Measurements from ENCODE around the gene KCNIP4. TPM values are rescaled to one million over a fixed set of nuclear protein-coding genes. Genes with fewer than 3 reads are reported as not detected.

The KCNIP4 gene
- total RNA-seq, 1 experiment from 2014 or later, result not detected

DNA sequence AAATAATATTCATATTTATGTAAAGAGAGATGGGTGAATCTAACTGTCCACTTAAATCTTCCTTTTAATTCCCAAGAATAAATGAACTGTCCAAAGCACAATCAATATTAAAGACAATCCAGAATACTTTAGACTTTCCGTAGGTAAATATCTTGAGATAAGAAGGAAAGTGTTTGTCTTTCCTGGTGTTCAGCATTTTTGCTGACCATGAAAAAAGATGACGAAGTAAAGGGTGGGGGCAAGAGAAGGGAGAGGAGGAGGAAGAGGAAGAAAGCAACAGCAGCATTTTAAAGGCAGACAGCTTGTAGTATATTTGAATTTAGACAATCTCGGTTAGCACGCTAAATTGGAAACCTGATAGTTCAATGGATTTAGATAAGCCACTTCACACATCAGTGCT is 498.2 kb downstream of the KCNIP4 start:
- Histone ChIP-seq H3K27me3 (replicated peaks) (no peaks in the 10 kb centered on the region), H3K27ac (no peak overlapping the region), H3K4me3 (no peak overlapping the region), H3K9me3 (replicated peaks) (no peaks in the 10 kb centered on the region), H3K4me1 (replicated peaks) (no peaks in the 10 kb centered on the region), H3K36me3 (no peaks in the 10 kb centered on the region)
- no peak for DNase-seq (ENCODE audit: low read depth in 1 of 2, low spot score in 2 of 2)

DNA sequence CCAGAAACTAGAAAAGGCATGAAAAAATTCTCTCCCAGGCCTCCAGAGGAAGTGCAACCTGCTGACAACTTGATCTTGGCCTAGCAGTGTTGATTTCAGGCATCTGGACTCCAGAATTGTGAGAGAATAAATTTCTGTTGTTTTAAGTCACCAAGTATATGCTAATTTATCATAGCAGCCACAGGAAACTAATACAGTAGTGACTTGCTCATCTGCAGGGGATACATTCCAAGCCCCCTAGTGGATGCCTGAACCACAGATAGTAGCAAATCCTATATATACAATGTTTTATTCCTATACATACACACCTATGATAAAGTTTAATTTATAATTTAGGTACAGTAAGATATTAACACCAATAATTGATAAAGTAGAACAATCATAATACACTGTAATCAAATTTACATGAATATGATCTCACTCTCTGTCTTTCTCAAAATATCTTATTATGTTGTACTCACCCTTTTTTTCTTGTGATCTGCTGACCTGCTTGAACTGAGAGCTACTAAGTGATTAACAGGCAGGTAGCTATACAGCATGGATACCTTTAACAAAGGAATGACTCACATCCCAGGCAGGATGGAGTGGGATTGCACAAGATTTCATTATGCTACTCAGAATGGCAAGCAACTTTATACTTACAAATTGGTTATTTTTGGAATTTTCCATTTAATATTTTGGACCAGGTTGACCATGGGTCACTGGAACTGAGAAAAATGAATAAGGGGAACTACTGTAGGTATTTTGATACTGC is 501.1 kb downstream of the KCNIP4 start:
- DNase-seq (ENCODE audit: low read depth in 1 of 2, low spot score in 2 of 2), result no peak
- Histone ChIP-seq H3K9me3 (replicated peaks) (no peaks in the 10 kb centered on the region), H3K4me1 (replicated peaks) (no peaks in the 10 kb centered on the region), H3K4me3 (no peak overlapping the region), H3K27ac (no peak overlapping the region), H3K27me3 (replicated peaks) (no peaks in the 10 kb centered on the region), H3K36me3 (no peaks in the 10 kb centered on the region)

DNA sequence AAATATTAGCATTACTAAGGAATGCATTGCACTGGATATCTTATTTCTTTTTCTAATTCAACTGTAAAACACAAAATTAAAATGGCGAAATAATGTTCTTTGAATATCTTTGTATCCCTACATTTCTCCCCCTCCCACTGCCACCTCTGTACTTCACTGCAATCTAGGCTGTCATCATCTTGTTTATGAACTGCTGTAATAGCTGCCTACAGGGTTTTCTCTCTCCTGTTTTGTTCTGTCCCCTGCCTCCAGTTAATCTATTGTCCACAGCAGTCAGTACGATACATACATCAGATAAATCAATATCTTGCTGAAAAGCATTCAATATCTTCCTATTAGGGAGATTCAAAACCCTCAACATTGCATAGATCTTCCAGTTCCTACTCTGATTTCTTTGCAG is 528.4 kb downstream of the KCNIP4 start:
- Histone ChIP-seq H3K4me1 (replicated peaks) (no peaks in the 10 kb centered on the region), H3K27me3 (replicated peaks) (no peaks in the 10 kb centered on the region), H3K9me3 (replicated peaks) (no peaks in the 10 kb centered on the region), H3K27ac (no peak overlapping the region), H3K4me3 (no peak overlapping the region), H3K36me3 (no peaks in the 10 kb centered on the region)
- no peak for DNase-seq (ENCODE audit: low read depth in 1 of 2, low spot score in 2 of 2)

DNA sequence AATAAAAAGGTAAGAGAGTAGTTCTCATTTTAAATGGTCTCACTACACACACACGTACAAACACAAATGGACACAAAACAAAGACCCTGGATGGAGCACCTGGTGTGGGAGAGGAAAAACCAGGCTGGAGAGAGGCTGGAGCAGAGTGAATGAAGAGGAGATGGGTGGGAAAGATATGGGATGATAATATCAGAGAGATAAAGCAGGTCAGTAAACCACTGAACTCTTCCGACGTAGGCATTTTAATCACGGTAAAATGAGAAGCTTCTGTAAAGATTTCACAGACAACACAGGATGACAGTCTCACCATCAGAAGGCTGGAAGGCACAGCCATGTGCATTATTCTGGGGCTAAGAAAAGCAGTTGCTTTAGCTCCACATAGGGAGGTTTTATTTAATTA is 532.8 kb downstream of the KCNIP4 start:
- Histone ChIP-seq H3K9me3 (replicated peaks) (no peaks in the 10 kb centered on the region), H3K27me3 (replicated peaks) (no peaks in the 10 kb centered on the region), H3K4me1 (replicated peaks) (no peaks in the 10 kb centered on the region), H3K4me3 (no peak overlapping the region), H3K36me3 (no peaks in the 10 kb centered on the region), H3K27ac (no peak overlapping the region)
- DNase-seq (ENCODE audit: low read depth in 1 of 2, low spot score in 2 of 2), result no peak

DNA sequence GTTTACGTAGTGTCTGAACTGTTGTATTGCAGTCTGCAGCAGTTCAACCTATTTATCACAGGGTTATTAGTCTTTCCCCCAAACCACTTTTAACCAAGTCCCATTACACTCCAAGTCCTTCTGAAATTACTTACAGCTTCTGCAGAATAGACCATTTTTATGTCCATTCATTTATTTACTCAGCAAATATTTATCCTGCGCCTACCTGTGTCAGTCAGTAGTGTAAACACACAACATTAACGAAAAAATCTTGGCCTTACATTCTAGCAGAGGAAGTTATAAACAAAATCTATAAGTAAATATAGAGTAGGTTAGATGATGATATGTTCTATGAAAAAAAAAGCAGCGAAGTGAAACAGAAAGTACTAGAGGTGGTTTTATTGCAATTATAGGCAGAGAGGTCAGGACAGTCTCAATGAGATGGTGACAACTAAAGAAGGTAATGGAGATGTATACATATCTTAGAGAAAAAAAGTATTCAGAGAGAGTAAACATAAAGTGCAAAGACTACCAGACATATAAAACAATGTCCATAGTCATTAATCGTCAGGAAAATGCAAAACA is 534.7 kb downstream of the KCNIP4 start:
- no peaks in the 10 kb centered on the region for H3K9me3 ChIP-seq (replicated peaks)

DNA sequence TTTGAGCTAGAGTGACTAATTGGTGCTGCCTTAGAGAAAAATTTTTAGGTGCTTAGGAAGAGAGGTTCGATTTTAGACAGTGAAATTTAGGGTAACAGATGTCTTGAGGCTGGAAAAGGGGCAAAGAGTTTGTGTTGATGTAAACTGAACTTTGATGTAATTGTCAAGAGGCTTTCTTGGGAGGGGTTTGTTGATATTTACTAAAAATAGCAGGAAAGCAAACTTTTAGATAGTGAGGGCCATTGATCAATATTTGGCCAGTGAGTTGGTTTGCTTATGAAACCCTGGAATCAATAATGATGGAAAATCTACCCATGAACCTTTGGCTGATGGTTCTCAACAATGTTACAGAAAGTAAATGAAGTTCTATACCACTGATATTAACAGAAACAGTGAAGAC is 537.5 kb downstream of the KCNIP4 start:
- H3K9me3 ChIP-seq (replicated peaks), result no peaks in the 10 kb centered on the region
- no peak overlapping the region for H3K4me3 ChIP-seq
- H3K36me3 ChIP-seq, result no peaks in the 10 kb centered on the region
- DNase-seq (ENCODE audit: low read depth in 1 of 2, low spot score in 2 of 2), result no peak
- H3K4me1 ChIP-seq (replicated peaks), result no peaks in the 10 kb centered on the region
- H3K27me3 ChIP-seq (replicated peaks), result no peaks in the 10 kb centered on the region
- no peak overlapping the region for H3K27ac ChIP-seq

More for the DNA sequence above, 534.7 kb downstream of the KCNIP4 start:
- DNase-seq (ENCODE audit: low read depth in 1 of 2, low spot score in 2 of 2), result no peak
- Histone ChIP-seq H3K4me3 (no peak overlapping the region), H3K36me3 (no peaks in the 10 kb centered on the region), H3K4me1 (replicated peaks) (no peaks in the 10 kb centered on the region), H3K27me3 (replicated peaks) (no peaks in the 10 kb centered on the region), H3K27ac (no peak overlapping the region)

DNA sequence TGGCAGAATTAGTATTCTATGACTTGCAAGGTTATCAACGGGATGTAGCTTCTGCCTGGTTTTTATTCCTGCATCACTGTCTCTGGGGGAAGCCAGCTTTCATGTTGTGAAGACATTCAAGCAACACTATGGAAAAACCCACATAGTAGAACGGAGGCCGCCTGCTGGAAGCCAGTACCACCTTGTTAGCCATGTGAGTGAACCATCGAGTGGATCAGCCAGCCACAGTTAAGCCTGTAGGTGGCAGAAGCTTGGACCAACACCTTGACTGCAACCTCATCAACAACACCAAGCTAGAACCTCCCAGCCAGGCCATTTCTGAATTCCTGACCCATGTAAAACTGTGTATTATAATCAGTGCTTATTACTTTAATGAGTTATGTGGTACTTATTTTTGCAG is 538.2 kb downstream of the KCNIP4 start:
- Histone ChIP-seq H3K27me3 (replicated peaks) (no peaks in the 10 kb centered on the region), H3K36me3 (no peaks in the 10 kb centered on the region), H3K9me3 (replicated peaks) (no peaks in the 10 kb centered on the region), H3K4me1 (replicated peaks) (no peaks in the 10 kb centered on the region), H3K27ac (no peak overlapping the region), H3K4me3 (no peak overlapping the region)
- DNase-seq (ENCODE audit: low read depth in 1 of 2, low spot score in 2 of 2), result no peak

DNA sequence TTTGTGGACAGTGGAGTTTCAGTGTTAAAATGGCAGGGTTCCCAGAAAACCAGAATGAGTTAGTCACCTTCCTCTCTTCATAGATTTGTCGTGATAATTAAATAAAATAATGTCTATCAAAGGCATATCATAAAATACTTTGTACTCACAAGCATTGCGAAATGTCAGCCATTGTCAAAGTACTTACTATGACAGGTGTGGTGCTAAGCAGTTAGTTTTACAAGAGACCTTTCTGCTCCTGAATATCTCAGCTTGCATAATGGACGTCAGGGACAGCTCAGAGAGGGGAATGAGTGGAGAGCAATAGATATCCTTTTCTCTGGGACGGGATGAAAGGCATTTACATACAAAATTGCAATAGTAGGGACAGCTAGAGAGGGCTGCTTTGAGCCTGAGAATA is 560.9 kb downstream of the KCNIP4 start:
- Histone ChIP-seq H3K27ac (no peak overlapping the region), H3K27me3 (replicated peaks) (no peaks in the 10 kb centered on the region), H3K4me1 (replicated peaks) (no peaks in the 10 kb centered on the region), H3K36me3 (no peaks in the 10 kb centered on the region), H3K4me3 (no peak overlapping the region), H3K9me3 (replicated peaks) (no peaks in the 10 kb centered on the region)
- no peak for DNase-seq (ENCODE audit: low read depth in 1 of 2, low spot score in 2 of 2)

DNA sequence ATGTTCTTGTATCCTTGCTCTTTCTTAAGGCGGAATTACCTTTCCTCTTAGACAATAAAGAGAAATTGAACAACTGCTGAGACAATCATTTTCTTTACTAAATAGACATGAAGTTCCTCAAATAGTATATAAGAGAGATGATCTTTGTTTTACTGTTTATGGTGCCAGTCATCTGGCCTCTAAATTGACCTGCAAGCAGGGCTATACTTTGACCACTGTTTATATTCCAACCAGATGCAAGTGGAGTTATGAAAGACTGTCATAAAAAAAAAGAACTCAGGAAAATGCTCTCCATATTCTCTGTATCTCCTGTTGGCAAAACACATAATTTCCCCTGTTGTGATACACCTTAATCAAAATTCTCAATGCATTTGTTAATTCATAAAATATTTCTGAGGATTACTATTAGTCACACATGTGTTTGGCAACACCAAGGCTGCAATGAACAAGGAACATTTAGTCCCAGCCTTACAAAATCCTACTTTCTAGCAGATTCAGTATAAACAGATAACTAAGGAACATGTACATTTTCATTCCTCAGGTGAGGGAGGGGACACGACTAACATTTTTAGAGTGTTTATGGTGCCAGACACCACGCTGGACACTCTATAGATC is 562.3 kb downstream of the KCNIP4 start:
- H3K9me3 ChIP-seq (replicated peaks), result no peaks in the 10 kb centered on the region
- no peaks in the 10 kb centered on the region for H3K36me3 ChIP-seq
- no peaks in the 10 kb centered on the region for H3K4me1 ChIP-seq (replicated peaks)
- H3K27ac ChIP-seq, result no peak overlapping the region
- H3K4me3 ChIP-seq, result no peak overlapping the region
- DNase-seq (ENCODE audit: low read depth in 1 of 2, low spot score in 2 of 2), result no peak
- no peaks in the 10 kb centered on the region for H3K27me3 ChIP-seq (replicated peaks)

DNA sequence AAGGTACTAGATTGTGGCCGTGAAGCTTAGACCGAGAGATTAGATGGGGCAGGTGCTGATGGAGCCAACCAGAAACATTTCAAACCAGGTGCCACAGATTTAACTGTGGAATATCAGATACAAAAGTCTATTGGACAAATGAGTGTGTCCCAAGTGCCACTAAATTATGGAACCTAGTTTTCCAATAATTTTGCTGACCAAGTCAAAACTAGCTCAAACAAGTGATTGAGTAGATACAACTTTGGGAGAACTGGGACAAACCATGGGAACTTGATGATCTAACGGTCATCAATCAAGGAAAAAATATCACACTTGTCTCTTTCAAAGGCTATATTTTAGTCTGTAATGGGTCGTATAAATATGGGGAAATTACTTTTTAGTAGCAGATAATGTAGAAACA is 562.9 kb downstream of the KCNIP4 start:
- no peaks in the 10 kb centered on the region for H3K36me3 ChIP-seq
- no peaks in the 10 kb centered on the region for H3K4me1 ChIP-seq (replicated peaks)
- no peaks in the 10 kb centered on the region for H3K27me3 ChIP-seq (replicated peaks)
- no peak overlapping the region for H3K4me3 ChIP-seq
- no peak for DNase-seq (ENCODE audit: low read depth in 1 of 2, low spot score in 2 of 2)
- no peak overlapping the region for H3K27ac ChIP-seq
- H3K9me3 ChIP-seq (replicated peaks), result no peaks in the 10 kb centered on the region

DNA sequence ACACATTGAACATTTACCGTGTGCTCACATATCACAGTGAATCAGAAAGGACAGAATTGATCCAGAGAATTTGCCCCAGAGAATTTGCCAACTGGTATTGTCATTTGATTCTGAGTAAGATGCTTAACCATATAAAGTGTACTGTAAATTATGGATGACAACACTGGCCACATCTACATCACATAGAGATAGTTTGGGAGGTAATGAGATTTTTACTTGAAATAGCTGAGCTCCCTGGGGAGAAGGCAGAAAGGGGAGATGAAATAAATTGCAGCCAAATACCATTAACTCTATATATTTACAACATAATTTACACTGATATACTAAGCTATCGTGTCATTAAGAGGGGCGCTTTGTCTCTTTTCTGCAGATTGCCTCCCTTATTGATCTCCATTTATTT is 564.0 kb downstream of the KCNIP4 start:
- Histone ChIP-seq H3K27me3 (replicated peaks) (no peaks in the 10 kb centered on the region), H3K4me1 (replicated peaks) (no peaks in the 10 kb centered on the region), H3K27ac (no peak overlapping the region), H3K36me3 (no peaks in the 10 kb centered on the region), H3K9me3 (replicated peaks) (no peaks in the 10 kb centered on the region), H3K4me3 (no peak overlapping the region)
- DNase-seq (ENCODE audit: low read depth in 1 of 2, low spot score in 2 of 2), result no peak

DNA sequence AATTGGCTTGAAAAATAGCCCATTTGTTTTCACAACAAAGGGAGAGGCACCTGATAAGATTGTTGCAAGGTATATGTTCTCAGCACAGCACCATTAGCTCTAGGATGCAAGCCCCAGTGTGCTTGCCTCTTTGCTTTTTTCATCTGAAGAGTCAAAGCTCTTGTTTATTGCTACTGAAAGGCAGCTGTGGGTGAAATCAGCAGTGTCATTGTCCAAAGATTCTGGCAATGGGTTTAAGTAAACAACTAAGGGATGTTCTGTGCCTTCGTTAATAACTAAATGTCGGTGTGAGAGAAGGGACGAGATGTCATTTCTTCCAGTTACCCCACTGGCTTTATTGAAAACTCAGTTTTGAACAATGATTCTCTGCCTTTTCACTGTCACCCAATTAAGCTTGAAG is 567.7 kb downstream of the KCNIP4 start:
- H3K27ac ChIP-seq, result no peak overlapping the region
- no peak for DNase-seq (ENCODE audit: low read depth in 1 of 2, low spot score in 2 of 2)
- H3K9me3 ChIP-seq (replicated peaks), result no peaks in the 10 kb centered on the region
- no peaks in the 10 kb centered on the region for H3K4me1 ChIP-seq (replicated peaks)
- no peaks in the 10 kb centered on the region for H3K36me3 ChIP-seq
- H3K27me3 ChIP-seq (replicated peaks), result no peaks in the 10 kb centered on the region
- H3K4me3 ChIP-seq, result no peak overlapping the region

DNA sequence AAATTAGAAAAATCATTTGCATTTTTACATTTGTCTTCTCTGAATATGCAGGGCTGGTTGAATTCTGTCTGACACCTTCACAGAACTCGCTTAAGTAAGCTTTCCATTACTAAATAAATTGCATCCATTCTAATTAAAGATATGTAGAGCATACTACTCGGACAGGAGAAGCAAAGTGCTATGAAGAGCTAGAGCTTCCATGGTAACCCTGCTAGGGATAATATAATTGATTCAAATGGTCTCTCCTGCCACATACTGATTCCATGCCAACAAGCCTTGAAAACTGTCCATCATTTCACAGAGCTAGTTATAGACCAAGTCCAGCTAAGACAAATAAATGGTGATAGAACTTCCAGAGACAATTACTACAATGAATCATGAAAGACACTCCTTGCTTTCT is 571.5 kb downstream of the KCNIP4 start:
- DNase-seq (ENCODE audit: low read depth in 1 of 2, low spot score in 2 of 2), result no peak
- no peak overlapping the region for H3K4me3 ChIP-seq
- no peaks in the 10 kb centered on the region for H3K36me3 ChIP-seq
- no peaks in the 10 kb centered on the region for H3K9me3 ChIP-seq (replicated peaks)
- H3K27ac ChIP-seq, result no peak overlapping the region
- no peaks in the 10 kb centered on the region for H3K27me3 ChIP-seq (replicated peaks)
- no peaks in the 10 kb centered on the region for H3K4me1 ChIP-seq (replicated peaks)

DNA sequence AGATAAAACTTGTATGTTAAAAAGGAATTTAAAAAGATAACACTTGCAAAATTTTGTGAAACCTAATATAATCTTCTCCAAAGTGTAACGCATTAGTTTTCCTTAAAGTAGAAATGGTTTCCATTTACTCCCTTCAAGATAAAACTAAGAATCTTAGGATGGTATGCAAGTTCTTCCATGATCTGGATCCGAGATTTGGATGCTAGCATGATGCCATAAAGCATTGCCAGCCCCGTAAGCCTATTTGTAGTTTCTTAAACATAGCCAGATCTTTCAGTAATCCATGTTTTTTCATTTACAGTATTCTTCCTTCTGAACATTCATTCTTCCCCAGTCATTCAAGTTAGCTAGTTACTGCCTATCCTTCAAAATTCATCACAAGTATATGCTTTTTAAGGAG is 572.4 kb downstream of the KCNIP4 start:
- DNase-seq (ENCODE audit: low read depth in 1 of 2, low spot score in 2 of 2), result no peak
- Histone ChIP-seq H3K4me1 (replicated peaks) (no peaks in the 10 kb centered on the region), H3K27me3 (replicated peaks) (no peaks in the 10 kb centered on the region), H3K9me3 (replicated peaks) (no peaks in the 10 kb centered on the region), H3K4me3 (no peak overlapping the region), H3K36me3 (no peaks in the 10 kb centered on the region), H3K27ac (no peak overlapping the region)
